GM21619 (cell line): ENCODE measurements around the gene NDUFS6.
"Not testable (repeated sequence)": the region's sequence is repeated elsewhere in the genome, so short reads cannot be mapped to it uniquely, and the experiment has no call there.

Source experiments
- ATAC-seq: cut with Tn5 transposase; IDR thresholded peaks from one replicate; pipeline ENCODE4 v1.9.1; 2021; ENCODE audit not compliant: unreplicated experiment

NDUFS6 gene

DNA sequence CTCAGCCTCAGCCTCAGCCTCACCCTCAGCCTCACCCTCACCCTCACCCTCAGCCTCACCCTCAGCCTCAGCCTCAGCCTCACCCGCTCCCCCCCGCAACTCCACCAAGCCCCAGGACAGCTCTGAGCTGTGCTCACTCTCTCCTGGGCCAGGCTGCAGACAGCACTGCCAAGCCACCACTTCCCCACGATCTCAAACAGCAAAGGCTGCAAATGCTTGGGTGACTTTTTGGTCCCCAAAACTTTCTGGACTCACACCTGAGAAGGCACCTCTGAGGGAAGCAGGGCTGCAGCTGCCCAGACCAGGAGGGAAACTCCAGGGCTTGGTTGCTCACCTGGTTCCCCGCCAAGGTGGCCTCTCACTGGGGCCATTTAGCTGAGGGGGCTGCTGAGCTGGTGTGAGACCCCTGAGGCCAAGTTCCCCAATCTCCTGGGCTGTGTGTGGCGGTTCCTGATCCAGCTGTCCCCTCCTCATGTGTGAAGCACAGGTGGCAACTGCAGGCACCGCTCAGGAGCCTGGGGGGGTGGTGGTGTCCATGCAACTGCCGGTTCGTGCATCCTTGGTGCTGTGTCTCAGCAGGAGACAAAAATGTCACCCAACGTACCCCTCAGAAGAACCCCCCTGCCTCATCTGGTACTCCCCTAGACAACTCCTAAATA lies 19.4 kb upstream of the NDUFS6 start:
- no peak for ATAC-seq

DNA sequence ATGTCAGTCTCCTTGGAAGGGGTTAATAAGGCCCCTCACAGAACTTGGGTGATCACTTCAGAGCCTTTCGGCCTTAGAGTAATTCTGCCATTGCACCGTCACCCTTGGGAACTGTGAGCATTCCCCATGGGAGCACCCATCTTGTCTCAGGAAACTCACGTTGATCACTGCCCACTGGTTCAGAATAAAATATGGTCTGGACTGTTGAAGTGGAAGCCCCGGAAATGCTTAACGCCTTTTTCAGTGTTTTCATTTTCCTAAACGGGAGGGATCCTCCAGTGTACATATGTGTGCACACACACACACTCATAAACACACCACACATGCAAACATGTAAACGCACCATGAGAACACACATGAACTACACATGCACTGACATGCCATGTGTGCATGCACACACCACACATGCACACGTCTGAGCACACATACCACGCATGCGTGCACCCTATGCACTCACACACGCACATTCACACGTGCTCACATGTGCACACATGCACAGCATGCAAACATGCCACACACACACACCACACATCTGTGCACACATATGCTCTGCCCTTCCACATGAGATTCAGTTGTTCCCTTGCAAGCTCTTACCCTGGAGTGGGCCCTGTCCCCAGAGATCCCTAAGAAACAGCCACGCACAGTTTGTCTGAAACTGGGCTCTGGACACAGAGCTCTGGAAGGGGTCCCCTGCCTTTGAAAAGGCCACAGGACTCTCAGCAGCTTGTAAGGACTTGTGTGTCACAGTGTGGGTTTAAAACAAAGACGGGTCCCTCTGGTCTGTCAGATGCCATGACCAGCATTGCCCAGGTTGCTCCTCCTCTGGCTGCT lies 18.6 kb upstream of the NDUFS6 start:
- no peak for ATAC-seq

DNA sequence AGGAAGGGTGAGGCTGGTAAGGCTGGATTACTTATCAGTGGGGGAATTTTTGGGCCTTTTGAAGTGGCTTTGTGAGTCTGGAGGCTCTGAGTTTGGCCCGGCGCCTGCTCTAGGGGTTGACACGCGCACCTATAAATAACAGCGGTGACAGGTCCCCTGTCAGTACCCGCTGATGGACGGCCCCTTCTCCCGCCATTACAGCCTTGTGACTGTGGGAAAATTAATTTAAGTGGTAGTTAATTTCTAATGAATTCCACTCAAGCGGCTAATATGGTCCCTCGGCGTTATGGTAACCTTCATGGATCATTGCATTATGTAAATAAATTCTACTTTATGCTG lies 18.0 kb upstream of the NDUFS6 start:
- peak; percentile 81 for ATAC-seq

DNA sequence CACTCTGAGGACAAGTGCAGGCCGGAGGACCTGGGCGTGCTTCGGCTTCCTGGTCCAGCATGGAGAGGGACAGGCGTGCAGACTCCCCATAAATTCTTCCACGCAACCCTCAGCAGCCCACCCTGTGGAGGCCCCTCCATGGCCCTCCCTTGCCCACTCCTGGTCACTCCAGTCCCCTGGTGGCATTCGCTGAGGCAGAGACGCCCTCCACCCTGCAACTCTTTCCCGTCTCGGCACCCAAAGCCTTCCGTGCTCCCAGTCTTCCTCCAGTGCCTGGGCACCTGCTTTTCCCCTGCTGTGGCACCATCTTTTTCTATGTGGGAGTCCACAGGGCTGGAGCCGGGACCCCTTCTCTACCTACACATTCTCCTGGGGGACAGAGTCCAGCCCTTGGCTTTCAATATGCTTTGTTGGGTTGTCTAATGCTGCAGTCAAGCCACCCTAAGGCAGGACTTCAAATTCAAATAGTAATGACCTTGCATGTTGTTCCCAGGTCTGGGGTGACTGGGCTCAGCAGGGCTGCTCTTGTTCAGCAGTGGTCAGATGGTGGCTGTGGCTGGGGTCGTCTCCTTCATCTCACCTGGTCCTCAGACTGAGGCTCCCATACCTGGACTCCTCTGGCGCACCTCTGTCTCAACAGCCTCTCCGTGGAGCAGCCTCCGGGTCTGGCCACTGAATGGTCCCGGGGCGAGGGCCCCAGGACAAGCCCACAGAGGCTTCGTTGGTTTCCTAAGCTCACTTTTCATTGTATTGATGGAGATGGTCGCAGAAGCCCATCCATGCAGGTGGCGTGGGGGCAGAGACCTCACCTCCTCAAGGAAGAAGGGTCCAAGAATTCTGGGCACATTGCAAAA lies 16.8 kb upstream of the NDUFS6 start:
- no peak for ATAC-seq

DNA sequence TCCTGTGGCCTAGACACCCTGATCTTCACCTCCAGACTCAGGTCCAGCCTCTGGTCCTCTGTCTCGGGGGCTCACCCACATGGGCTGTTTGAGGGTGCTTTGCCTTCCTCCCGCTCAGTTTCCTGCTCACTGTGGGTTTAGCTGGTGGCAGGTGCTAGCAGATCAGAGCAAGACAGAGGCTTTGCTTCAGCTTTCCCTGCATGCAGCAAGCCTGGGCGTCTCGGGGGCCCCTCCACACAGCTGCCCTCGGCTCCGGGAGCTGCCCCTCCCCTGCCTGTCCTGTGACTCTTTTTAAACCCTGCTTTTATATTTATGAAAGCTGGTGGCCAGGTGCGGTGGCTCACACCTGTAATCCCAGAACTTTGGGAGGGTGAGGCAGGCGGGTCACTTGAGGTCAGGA lies 16.1 kb upstream of the NDUFS6 start:
- no peak for ATAC-seq

DNA sequence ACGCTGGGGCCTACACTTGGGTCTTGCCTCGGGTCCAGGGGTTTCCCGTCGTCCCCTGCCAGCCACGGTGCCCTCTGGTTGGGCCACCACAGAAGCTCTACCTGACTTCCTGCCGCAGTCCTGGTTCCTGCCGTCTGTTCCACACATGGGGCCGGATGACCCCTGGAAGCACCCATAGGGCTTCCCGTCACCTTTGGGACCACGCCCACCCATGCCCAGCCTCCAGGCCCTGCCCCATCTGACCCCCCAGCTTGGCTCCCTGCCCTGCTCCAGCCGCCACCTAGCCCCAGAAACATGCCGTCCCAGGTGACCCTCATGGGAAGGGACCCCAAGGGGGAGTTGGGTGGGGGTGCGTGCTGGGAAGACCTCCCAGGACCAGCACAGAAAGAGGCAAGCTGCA lies 15.2 kb upstream of the NDUFS6 start:
- no peak for ATAC-seq

DNA sequence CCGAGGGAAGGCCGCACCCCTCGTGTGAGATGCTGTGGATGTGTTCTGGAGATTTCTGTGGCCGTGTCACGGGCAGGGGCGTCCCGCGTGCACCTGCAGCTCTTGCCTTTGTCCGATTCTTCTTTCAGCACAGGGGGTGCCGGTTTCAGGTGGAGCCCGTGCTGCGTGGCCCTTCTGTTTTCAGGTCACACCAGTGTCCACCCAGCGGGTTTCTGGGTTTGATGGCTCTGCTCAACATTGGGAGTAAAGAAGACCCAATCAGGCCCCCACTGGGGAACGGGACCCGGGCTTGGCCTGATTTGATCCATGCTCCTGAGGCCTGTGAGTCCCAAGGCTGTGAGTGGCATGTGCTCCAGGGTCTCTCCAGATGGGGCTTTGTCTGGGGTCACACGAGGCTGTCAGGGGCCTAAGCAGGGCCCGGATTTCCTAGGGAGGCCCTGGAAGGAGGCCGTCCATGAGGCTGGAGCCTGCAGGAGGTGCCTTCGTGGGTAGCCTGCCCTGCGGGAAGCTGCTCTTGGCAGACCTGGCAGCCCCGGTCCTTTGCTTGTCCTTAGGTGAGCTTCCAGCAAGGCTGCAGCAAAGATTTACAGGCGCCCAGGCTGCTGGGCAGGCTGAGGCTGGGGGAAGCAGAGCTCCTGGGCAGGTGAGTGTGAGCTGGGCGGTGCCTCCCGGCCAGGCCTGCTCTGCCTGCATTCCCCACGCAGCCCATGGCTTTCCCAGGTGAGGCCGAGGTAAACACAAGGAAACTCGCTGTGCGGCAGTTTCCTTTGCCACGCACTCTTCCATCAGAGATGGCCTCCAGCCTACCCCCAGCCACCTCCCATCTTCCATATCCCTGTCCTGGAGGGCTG lies 14.4 kb upstream of the NDUFS6 start:
- ATAC-seq = no peak

DNA sequence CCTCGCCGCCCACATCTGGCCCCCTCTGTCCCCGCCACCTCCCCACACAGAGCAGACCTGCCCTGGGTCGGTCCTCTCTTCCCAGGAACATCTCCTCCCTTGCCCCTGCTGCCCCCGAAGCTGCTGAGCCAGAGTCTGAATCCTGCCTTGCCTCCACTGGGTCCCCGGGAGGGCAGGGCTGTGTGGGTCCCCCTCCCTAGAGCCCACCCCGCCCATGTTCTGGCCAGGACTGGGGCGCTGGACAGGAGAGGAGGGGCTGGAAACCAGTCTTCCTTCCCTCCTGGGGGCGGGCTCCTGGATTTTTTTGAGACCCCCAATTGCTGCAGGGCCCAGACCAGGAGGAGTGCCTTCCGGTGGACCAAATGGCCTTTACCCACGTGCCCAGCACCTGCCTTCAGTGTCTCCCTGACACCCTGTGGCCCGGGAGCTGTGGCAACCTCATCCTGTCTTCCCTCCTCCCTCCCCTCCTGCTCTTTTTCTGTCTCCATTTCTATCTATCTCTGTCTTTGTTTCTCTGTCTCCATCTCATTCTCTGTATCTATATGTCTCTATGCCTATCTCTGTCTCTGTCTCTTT lies 13.6 kb upstream of the NDUFS6 start:
- ATAC-seq = no peak

DNA sequence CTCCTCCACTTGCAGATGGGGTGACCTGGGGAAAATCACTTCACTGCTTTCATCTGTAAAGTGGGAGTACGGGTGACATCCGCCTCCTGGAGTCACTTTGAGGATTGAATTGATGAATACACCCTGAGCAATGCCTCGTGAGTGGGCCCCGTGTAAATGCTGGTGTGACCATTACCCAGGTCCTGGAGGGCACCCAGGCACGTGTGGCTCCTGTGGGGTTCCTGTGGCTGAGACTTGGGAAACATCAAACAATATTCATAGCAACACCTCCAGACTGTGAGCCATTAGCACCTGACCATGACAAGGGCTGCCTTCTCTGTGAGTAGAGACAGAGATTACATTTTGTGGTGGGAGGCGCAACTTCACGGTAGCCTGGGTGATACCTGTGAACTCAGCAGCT lies 13.0 kb upstream of the NDUFS6 start:
- ATAC-seq = no peak

DNA sequence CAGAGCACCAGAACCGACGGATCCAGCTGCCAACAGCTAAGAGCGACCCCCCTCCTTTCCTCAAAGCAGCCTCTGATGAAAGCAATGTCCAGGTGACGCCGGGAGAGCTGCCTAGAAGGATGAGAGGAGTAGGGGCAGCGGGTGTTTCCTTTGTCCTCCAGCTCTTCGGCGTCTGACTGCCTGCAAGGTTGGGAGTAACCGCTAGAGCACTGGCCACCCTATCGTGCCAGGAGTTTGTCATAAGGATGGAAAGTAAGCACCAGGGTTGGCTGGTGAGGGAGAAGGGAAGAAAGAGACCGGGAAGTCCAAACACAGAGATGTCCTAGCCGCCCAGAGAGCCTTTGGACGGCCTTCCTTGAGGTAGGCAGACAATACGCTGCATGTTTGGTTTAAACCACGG lies 12.4 kb upstream of the NDUFS6 start:
- ATAC-seq = no peak

DNA sequence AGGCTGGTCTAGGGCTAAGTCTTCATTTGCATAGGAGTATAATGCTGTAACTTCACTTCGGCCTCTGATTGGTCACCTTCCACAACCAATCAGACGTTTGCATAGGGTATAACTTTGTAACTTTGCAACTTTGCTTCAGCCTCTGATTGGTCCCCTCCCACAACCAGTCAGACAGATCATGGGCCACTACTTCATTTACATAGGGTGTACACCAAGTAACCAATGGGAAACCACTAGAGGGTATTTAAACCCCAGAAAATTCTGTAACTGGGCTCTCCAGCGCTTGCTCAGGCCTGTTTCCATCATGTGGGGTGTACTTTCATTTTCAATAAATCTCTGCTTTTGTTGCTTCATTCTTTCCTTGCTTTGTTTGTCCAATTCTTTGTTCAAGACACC lies 11.8 kb upstream of the NDUFS6 start:
- not testable (repeated sequence) for ATAC-seq

DNA sequence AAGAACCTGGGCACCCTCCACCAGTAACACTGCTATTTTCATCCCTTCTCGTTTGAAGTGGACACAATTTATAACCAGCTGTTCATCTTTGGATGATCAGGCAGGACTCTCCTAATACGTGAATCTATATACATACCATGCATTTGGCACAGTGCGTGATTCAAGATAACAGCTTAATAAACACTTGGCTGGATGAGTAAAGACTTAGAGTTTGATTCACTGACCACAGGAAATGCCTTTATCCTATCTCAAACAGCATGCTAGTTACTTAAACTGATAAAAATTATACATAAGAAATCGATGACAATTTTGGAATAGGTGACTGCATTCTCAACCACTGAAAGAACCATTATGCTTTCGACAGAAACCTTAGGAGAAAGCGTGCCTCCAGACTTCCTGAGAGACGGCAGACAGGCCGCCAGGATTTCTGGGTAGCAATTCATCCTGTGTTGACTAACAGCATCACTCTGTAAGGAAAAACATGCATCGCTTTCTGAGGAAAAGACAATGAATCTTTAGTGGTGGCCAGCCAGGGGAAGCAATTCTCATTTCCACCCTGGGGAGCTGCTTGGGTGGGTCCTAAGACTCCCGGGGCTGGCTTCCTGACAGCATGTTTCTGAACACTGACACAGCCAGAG lies 11.3 kb upstream of the NDUFS6 start:
- ATAC-seq = no peak

DNA sequence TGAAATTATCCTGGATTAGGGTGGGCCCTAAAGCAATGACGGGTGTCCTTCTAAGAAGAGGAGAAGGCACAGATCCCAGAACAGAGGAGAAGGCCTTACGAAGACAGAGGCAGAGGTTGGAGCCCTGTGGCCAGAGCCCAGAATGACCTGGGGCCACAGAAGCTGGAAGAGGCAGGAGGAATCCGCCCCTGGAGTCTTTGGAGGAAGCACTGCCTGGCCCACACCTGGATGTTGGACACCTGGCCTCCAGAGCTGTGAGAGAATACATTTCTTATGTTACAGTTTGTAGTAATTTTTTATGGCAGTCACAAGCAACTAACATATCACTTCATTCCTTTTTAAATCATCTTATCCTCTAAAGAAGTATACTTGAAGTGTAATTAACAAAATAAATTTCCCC lies 10.0 kb upstream of the NDUFS6 start:
- no peak for ATAC-seq

DNA sequence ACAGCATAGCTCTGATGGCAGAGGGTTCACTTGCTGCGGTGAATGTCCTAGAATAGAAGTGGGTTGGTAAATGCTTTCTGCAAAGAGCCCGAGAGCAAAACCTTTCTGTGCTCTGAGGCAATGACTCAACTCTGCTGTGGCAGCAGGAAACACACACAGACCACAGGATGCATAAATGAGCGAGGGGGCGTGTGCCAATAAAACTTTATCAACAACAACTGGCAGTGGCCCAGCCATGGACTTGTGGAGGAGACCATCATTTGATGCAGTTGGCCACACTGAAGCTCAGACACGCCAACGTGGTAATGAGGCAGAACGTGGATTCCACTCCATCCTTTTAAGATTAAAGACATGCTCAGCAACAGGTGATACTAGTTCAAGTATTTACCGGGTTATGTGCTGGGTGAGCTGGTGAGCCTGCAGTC lies 8.4 kb upstream of the NDUFS6 start:
- ATAC-seq = peak; percentile 95

DNA sequence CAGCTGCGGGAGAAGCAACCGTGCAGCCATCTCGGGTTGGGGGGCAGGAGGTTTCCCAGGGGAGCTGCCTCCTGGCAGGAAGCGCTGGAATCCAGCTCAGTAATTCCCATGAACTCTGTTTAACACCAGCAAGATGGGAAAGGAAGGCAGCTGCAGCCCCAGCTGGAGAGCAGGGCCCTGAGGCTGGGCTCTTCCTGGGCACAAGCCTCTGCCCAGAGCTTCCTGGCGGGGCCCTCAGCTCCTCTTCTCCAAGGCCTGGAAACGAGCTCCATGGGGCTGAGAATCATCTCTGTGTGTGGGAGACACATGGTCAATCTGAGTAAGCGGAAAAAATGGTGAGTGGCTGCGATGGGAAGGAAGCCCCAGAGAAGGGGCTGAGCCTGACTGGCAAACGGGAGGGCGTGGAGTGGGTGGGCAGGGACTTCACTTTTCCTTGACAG lies 7.9 kb upstream of the NDUFS6 start:
- ATAC-seq = no peak

DNA sequence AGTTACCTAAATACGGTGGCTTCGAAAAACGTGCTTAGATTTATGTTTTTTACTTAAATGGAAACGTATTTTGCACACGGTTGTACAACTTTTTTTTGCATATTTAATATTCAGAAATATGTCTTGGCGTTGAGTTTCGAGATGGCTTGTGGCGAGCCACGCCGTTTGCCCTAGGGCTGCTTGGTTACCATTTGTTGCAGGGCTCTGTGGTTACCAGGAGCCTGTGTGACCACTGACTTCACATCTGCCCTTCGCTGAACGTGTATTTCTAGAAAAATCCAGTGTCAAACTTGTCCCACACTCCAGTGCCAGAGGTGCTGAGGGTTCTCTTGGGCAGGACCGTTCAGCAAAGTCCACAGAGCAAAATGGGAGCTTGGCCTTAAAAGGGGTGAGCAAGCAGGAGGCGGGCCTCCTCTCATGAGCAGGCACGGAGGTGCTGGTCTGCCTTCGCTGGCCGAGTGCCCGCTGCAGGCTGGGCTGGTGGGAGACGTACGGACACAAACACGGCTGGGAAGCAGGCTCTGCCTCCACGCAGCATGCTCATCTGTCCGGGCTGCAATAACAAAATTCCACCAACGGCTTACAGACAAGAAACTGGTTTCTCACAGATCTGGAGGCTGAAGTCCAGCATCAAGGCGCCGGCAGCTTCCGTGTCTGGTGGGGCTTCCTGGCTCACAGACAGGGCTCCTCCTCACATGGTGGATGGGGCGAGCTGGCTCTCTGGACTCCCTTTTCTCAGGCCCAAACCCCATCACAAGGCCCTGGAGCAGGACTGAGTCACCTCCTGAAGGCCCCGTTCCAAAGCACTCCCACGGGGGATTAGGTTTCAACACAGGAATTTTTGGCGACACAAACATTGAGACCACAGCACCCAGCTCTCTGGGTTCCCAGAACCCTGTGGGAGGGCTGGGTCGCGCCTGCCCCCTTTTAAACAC lies 7.0 kb upstream of the NDUFS6 start:
- no peak for ATAC-seq

DNA sequence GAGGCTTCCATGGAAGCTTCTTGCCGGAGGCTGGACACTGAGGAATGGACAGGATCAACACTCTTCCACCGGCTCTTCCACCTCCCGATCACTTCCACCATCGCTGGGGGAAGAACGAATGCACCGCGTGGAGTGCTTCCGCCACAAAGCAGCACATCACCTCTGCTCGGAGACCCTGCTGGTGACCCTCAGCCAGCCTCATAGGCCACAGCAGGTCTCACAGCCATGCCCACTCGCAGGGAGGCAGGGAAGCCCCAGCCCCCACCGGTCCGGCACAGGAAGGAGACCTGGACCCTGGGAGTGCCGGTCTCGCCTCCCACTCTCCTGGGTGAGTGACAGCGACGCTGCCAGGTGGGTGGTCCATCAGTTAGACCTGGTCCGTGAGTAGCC lies 6.3 kb upstream of the NDUFS6 start:
- no peak for ATAC-seq

DNA sequence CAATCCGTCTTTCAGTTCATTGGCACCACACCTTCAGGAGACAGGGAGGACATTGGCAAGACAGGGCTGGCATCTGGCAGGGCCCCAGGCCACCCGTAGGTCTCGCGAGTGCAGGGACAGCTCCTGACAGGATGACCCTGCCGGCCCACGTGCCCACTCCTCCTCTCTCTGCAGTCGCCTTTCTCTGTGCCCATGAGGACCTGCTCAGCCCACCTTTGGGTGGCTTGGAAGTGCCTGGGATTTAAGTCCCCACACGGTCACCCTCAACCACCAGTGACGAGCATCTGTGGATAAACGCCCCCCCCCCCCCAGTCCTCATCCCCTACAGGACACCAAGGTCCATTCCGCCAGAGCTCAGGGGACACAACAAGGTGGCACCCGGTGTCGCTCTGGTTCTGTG lies 5.7 kb upstream of the NDUFS6 start:
- ATAC-seq = no peak

DNA sequence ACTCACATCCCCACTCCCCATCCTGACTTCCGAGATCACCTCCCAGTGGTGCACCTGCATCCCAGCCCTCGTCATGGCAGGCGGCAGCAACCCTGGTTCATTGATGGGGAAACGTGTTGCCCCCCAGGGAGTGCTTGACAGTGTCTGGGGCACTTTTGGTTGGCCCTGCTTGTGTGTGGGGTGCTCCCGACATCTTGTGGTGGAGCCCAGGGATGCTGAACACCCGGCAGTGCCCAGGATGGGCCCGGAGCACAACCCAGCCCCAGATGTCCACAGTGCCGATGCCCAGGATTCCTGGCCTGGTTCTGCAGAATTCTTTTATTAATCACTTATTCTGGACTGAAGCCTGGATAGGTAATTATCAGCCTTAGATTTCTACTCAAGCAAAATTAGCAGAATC lies 5.3 kb upstream of the NDUFS6 start:
- no peak for ATAC-seq
